ENCODE measurements around the gene SPTBN1.

DNA sequence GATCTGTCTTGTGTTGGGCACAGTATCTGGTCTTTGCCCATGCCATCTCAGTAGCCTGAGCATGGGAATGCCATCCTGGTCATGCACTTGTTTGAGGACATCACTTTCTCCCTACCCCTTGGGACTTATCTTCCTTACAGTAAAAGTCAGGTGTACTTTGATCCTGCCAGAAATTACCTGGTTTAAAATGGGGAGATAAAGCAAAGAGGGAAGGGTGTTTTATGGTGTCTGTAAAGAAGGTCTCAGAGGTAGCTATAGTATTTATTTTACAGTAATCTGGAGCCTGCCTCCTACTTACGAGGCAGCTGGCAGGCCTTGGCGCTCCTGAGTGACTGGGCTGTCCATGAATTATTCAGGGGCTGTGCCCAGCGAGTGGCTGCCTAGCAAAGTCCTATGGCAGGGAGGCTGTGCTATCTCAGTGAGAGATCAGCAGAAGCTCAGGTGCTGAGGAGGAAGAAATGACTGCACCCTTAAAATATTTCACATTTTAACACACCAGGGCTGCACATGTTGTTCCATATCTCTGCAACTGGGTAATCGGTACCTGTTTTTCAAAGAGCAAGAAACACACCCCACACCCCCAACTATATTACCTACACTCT, 93.9 kb downstream of the SPTBN1 start:
- no peak for TF ChIP-seq POLR2A (IDR thresholded peaks at IDR 0.05)
- TF ChIP-seq, protein P1, sequence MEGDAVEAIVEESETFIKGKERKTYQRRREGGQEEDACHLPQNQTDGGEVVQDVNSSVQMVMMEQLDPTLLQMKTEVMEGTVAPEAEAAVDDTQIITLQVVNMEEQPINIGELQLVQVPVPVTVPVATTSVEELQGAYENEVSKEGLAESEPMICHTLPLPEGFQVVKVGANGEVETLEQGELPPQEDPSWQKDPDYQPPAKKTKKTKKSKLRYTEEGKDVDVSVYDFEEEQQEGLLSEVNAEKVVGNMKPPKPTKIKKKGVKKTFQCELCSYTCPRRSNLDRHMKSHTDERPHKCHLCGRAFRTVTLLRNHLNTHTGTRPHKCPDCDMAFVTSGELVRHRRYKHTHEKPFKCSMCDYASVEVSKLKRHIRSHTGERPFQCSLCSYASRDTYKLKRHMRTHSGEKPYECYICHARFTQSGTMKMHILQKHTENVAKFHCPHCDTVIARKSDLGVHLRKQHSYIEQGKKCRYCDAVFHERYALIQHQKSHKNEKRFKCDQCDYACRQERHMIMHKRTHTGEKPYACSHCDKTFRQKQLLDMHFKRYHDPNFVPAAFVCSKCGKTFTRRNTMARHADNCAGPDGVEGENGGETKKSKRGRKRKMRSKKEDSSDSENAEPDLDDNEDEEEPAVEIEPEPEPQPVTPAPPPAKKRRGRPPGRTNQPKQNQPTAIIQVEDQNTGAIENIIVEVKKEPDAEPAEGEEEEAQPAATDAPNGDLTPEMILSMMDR (IDR thresholded peaks at IDR 0.05) = no peak
